ENCODE results near the gene WDFY4. TPM values are rescaled to one million over a fixed set of nuclear protein-coding genes. Genes with fewer than 3 reads are reported as not detected.

Gene WDFY4
- total RNA-seq, 1 donor from 2014 or later: 33.8 TPM

DNA sequence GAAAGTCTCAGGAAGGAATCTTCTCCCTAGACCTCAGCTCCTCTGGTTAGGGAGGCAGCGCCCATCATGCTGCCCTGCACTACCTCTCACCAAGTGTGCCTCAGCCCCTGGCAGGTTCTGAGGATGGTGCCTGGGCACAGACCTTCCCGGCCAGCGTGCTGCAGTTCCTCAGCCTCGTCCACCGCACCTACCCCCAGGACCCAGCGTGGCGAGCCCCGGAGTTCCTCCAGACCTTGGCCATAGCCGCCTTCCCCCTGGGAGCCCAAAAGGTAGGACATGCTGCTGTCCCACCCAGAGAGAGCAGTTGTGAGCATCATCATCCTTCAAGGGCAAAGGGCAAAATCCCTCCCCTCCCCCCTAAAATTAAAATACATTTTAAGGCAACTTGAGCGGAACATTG is 132.5 kb downstream of the WDFY4 start:
- DNase-seq (ENCODE audit: low spot score in 2 of 2): no peak
- Histone ChIP-seq H3K27me3 (no peaks in the 10 kb centered on the region), H3K9me3 (no peaks in the 10 kb centered on the region), H3K4me3 (no peak overlapping the region), H3K4me1 (no peaks in the 10 kb centered on the region), H3K36me3 (no peaks in the 10 kb centered on the region), H3K27ac (no peak overlapping the region)
- intact Hi-C loops (cut with DNase I): no loop called here
- TF ChIP-seq, protein P1, sequence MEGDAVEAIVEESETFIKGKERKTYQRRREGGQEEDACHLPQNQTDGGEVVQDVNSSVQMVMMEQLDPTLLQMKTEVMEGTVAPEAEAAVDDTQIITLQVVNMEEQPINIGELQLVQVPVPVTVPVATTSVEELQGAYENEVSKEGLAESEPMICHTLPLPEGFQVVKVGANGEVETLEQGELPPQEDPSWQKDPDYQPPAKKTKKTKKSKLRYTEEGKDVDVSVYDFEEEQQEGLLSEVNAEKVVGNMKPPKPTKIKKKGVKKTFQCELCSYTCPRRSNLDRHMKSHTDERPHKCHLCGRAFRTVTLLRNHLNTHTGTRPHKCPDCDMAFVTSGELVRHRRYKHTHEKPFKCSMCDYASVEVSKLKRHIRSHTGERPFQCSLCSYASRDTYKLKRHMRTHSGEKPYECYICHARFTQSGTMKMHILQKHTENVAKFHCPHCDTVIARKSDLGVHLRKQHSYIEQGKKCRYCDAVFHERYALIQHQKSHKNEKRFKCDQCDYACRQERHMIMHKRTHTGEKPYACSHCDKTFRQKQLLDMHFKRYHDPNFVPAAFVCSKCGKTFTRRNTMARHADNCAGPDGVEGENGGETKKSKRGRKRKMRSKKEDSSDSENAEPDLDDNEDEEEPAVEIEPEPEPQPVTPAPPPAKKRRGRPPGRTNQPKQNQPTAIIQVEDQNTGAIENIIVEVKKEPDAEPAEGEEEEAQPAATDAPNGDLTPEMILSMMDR (IDR thresholded peaks at IDR 0.05): no peak

DNA sequence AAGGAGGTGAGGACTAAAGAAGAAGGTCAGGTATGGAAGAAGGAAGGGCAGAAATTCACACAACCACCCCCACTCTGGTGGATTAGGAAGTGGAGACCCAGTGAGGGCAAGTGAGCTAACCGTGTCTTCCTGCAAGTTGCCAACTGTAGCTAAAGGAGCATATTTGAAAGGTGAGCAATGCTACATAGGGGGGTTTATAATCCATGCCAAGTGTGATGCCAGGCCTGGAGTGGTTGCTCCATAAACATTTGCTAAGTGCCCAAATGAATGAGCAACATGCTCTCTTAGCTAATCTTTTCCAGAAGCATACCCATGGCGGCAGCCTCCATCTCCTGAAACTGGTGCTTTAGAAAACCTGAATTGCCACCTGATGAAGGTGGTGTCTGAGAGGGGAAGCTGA is 133.4 kb downstream of the WDFY4 start:
- TF ChIP-seq, protein P1 (IDR thresholded peaks at IDR 0.05): no peak
- intact Hi-C loops (cut with DNase I): no loop called here
- Histone ChIP-seq H3K27ac (no peak overlapping the region), H3K4me3 (no peak overlapping the region), H3K27me3 (no peaks in the 10 kb centered on the region), H3K9me3 (no peaks in the 10 kb centered on the region), H3K4me1 (no peaks in the 10 kb centered on the region), H3K36me3 (no peaks in the 10 kb centered on the region)
- DNase-seq (ENCODE audit: low spot score in 2 of 2): no peak

DNA sequence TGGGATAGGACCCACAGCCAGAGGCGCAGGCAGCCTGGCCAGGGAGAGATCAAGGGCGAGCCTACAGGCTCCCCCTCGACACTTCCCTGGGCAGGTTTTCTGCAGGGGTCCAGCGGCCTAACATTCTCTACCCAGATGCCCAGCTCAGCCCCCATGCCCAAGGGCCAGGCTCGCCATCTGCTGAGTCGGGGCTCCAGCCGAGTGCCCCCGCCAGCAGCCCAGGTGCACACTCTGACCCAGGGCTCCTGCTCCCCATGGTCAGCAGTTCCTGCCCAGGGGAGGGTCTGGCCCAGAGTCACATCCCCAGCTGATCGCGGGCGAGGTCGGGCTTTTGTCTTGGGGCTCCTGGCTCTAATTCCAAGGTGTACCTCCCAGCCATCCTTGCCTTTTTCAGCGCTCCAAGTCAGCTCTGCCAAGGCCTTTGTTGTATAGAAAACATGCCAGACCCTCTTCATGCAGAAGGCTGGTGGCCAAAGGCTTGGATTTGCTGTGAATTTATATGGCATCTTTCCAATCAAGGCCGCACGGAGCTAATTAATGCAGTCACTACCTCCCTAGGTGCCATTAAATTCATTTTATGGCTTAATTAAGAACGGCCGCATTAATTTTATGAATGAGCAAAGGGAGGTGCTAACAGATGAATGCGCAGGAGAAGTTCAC is 134.3 kb downstream of the WDFY4 start:
- Histone ChIP-seq H3K9me3 (no peaks in the 10 kb centered on the region), H3K27ac (no peak overlapping the region), H3K4me1 (no peaks in the 10 kb centered on the region), H3K4me3 (no peak overlapping the region), H3K27me3 (no peaks in the 10 kb centered on the region), H3K36me3 (no peaks in the 10 kb centered on the region)
- intact Hi-C loops (cut with DNase I): no loop called here
- TF ChIP-seq, protein P1 (IDR thresholded peaks at IDR 0.05): no peak
- no peak for DNase-seq (ENCODE audit: low spot score in 2 of 2)

DNA sequence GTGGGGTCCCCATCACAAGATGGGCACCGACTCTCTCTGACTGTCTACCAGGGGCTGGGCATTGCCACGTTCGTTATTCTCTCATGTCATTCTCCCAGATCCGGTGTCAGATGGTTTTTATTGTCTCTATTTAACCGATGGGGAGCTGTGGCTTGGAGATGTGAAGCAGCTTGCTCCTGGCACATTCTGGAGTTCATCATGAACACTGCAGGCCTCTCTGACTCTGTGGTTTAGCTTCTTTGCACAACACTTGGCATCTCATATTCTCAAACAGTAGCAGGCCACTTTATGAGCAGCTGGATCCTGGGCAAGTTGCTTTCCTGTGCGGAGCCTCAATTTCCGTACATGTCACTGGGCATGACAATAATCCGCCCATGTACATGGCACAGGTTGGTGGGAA is 135.1 kb downstream of the WDFY4 start:
- DNase-seq (ENCODE audit: low spot score in 2 of 2): no peak
- no peak overlapping the region for H3K4me3 ChIP-seq
- H3K27ac ChIP-seq: no peak overlapping the region
- H3K27me3 ChIP-seq: no peaks in the 10 kb centered on the region
- no peaks in the 10 kb centered on the region for H3K9me3 ChIP-seq
- intact Hi-C loops (cut with DNase I): no loop called here
- no peaks in the 10 kb centered on the region for H3K36me3 ChIP-seq
- TF ChIP-seq, protein P1 (IDR thresholded peaks at IDR 0.05): no peak
- H3K4me1 ChIP-seq: no peaks in the 10 kb centered on the region

DNA sequence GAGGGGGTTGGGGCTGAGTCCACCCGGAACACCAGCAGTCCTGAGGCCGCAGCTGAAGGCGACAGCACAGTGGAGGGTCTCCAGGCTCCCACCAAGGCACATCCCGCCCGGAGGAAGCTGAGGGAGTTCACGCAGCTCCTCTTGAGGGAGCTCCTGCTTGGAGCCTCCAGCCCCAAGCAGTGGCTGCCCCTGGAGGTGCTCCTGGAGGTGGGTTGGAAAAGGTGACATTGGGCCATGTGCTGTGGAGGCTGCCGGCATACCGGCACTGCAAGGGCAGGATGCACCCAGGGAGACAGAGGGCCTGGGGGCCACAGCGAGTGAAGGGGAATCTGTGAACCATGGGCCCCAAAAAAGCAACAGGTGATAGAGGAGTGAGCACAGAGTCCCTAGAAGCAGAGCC is 135.6 kb downstream of the WDFY4 start:
- DNase-seq (ENCODE audit: low spot score in 2 of 2): no peak
- Histone ChIP-seq H3K4me1 (no peaks in the 10 kb centered on the region), H3K27ac (no peak overlapping the region), H3K4me3 (no peak overlapping the region), H3K9me3 (no peaks in the 10 kb centered on the region), H3K27me3 (no peaks in the 10 kb centered on the region), H3K36me3 (no peaks in the 10 kb centered on the region)
- TF ChIP-seq, protein P1 (IDR thresholded peaks at IDR 0.05): no peak
- intact Hi-C loops (cut with DNase I): no loop called here

DNA sequence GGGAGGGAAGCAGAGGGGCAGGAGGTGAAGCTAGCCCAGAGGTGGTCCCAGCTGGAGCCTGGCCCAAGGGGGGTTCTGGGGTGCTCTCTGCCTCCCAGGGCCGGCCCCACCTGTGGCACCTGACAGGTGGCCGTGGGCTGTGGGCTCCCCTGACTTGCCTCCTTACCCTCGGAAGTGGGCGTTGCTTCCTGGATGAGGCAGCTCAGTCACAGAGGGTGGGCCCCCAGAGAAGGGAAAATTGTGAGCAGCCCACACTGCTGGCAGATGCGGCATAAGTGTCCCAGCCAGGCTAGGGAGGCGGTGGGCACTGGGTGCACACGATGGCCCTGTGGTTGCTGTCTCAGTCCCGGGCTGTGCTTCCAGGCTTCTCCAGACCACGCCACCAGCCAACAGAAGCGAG is 136.0 kb downstream of the WDFY4 start:
- TF ChIP-seq, protein P1 (IDR thresholded peaks at IDR 0.05): no peak
- intact Hi-C loops (cut with DNase I): no loop called here
- Histone ChIP-seq H3K9me3 (no peaks in the 10 kb centered on the region), H3K4me3 (no peak overlapping the region), H3K36me3 (no peaks in the 10 kb centered on the region), H3K4me1 (no peaks in the 10 kb centered on the region), H3K27ac (no peak overlapping the region), H3K27me3 (no peaks in the 10 kb centered on the region)
- DNase-seq (ENCODE audit: low spot score in 2 of 2): no peak
